ENCODE data around the gene MYO16.
"Not testable (repeated sequence)": the region's sequence is repeated elsewhere in the genome, so short reads cannot be mapped to it uniquely, and the experiment has no call there.

MYO16 gene

DNA sequence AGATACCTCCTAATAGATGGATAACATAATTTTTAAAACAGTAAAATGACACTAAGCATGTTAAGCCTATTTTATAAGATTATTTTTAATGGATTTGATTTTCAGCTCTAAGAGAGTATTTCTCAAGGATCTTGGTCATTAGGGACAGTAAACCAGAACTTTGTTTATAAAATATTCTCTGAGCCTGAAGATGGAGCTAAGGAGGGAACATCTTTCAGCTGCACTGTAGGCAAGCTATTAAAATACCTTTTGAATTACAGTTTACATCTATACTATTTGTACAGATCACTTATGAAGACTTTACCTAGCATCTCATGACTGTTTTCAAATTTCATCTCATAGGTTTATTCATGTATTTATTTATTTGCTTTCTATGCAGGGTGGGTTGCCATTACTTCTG is 345.3 kb downstream of the MYO16 start:
- Histone ChIP-seq H3K36me3 (ENCODE audit: control insufficient read depth in 2 of 2, insufficient read depth in 2 of 2, low read length in 2 of 2) (no peaks in the 10 kb centered on the region), H3K27me3 (ENCODE audit: control insufficient read depth in 2 of 2, insufficient read depth in 2 of 2, low read length in 2 of 2) (no peaks in the 10 kb centered on the region), H3K9me3 (ENCODE audit: control insufficient read depth in 2 of 2, low read length in 2 of 2) (no peaks in the 10 kb centered on the region), H3K27ac (ENCODE audit: low read depth in 2 of 2, low read length in 2 of 2) (no peak overlapping the region), H3K4me3 (ENCODE audit: low read length in 2 of 2) (no peak overlapping the region), H3K9ac (ENCODE audit: low read depth in 1 of 2, low read length in 2 of 2) (no peak overlapping the region), H3K4me1 (ENCODE audit: control insufficient read depth in 2 of 2, insufficient read depth in 2 of 2, low read length in 2 of 2) (no peaks in the 10 kb centered on the region)

DNA sequence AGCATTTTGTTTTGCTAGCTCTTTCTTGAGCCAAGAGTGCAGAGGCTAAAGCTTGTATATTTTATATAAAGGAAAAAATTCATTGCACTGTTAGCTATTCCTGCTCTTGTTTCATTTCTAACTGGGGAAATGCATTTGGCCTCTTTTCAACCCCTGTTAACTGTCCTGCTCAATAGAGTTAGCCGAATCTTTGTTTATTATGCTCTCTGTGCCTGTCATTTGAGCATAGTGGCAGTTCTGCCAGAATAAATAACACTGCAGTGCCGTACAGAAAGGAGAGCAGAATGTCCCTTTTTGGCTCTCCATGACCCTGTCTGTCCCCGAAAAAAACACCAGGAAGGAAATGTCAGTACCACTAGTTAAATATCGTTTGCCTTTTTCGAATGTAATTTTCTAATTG is 350.8 kb downstream of the MYO16 start:
- Histone ChIP-seq H3K9me3 (ENCODE audit: control insufficient read depth in 2 of 2, low read length in 2 of 2) (no peaks in the 10 kb centered on the region), H3K27me3 (ENCODE audit: control insufficient read depth in 2 of 2, insufficient read depth in 2 of 2, low read length in 2 of 2) (no peaks in the 10 kb centered on the region), H3K9ac (ENCODE audit: low read depth in 1 of 2, low read length in 2 of 2) (no peak overlapping the region), H3K27ac (ENCODE audit: low read depth in 2 of 2, low read length in 2 of 2) (no peak overlapping the region), H3K36me3 (ENCODE audit: control insufficient read depth in 2 of 2, insufficient read depth in 2 of 2, low read length in 2 of 2) (no peaks in the 10 kb centered on the region), H3K4me3 (ENCODE audit: low read length in 2 of 2) (no peak overlapping the region), H3K4me1 (ENCODE audit: control insufficient read depth in 2 of 2, insufficient read depth in 2 of 2, low read length in 2 of 2) (no peaks in the 10 kb centered on the region)

DNA sequence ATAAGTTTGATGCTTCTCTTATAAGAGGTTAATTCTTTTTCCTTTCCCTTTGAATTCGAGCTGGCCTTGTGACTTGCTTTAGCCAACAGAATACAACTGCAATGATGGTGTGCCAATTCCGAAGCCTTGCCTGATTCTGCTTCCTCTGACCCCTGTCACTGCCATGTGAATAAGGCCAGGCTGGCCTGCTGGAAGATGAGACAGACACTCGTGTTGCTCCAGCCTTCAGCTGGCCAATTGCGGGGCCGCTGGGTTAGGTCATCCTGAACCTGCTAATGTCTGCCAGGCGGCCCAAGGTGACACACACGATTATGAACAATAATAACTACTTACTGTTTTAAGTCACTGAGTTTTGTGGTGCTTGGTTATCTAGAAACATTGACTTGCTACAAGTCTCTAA is 352.0 kb downstream of the MYO16 start:
- Histone ChIP-seq H3K9ac (ENCODE audit: low read depth in 1 of 2, low read length in 2 of 2) (no peak overlapping the region), H3K4me3 (ENCODE audit: low read length in 2 of 2) (no peak overlapping the region), H3K4me1 (ENCODE audit: control insufficient read depth in 2 of 2, insufficient read depth in 2 of 2, low read length in 2 of 2) (no peaks in the 10 kb centered on the region), H3K27me3 (ENCODE audit: control insufficient read depth in 2 of 2, insufficient read depth in 2 of 2, low read length in 2 of 2) (no peaks in the 10 kb centered on the region), H3K36me3 (ENCODE audit: control insufficient read depth in 2 of 2, insufficient read depth in 2 of 2, low read length in 2 of 2) (no peaks in the 10 kb centered on the region), H3K9me3 (ENCODE audit: control insufficient read depth in 2 of 2, low read length in 2 of 2) (no peaks in the 10 kb centered on the region), H3K27ac (ENCODE audit: low read depth in 2 of 2, low read length in 2 of 2) (no peak overlapping the region)

DNA sequence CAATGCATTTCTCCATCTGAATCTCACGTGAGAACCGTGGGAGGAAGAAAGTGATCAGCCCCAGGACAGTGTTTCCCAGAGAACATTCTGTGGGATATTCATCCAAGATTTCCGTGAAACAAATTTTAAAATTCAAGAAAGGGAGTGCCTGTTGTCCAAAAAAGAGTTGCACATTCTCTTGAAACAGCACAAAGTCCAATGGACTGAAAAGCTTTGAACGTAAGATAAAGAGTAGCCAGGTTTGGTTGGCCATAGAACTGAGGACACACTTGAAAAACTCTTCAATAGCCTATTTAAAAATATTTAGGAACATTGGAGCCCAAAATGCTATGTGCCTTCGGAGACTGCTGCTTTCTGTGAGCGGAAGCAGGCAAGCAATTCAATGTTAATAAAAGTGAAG is 353.9 kb downstream of the MYO16 start:
- no peak overlapping the region for H3K9ac ChIP-seq (ENCODE audit: low read depth in 1 of 2, low read length in 2 of 2)
- H3K4me3 ChIP-seq (ENCODE audit: low read length in 2 of 2): no peak overlapping the region
- no peaks in the 10 kb centered on the region for H3K27me3 ChIP-seq (ENCODE audit: control insufficient read depth in 2 of 2, insufficient read depth in 2 of 2, low read length in 2 of 2)
- no peak overlapping the region for H3K27ac ChIP-seq (ENCODE audit: low read depth in 2 of 2, low read length in 2 of 2)
- H3K36me3 ChIP-seq (ENCODE audit: control insufficient read depth in 2 of 2, insufficient read depth in 2 of 2, low read length in 2 of 2): no peaks in the 10 kb centered on the region
- H3K4me1 ChIP-seq (ENCODE audit: control insufficient read depth in 2 of 2, insufficient read depth in 2 of 2, low read length in 2 of 2): no peaks in the 10 kb centered on the region
- H3K9me3 ChIP-seq (ENCODE audit: control insufficient read depth in 2 of 2, low read length in 2 of 2): no peaks in the 10 kb centered on the region

DNA sequence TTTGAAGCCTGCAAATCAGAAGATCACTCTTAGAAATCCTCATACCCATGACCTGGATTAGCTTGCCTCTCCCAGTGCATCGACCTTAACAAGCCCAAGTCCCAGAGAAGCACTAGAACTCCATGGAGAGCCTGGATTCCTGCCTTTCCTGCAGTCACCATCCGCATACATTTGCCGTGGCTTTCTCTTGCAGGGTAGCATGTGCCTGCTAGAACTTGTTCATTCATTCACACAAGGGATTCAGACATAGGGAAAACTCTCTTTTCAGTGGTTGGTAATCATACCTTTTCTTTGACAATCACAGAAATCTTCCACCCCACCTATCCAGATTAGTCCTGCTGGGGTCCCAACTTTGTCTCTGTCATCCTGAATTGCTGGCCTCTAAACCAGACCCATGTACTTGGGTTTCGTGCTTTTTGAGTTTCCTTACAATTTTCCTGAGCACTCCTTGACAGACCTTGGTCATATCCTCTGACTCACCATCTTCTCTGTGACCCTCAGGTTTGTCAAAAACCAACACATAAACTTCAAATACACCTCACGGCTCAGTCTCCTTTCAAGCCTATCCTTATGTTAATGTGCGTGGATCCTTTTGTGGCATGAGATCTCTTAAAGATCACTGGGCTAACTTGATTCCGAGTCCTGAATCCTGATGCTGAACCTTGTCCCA is 355.0 kb downstream of the MYO16 start:
- Histone ChIP-seq H3K9me3 (ENCODE audit: control insufficient read depth in 2 of 2, low read length in 2 of 2) (no peaks in the 10 kb centered on the region), H3K4me1 (ENCODE audit: control insufficient read depth in 2 of 2, insufficient read depth in 2 of 2, low read length in 2 of 2) (no peaks in the 10 kb centered on the region), H3K9ac (ENCODE audit: low read depth in 1 of 2, low read length in 2 of 2) (no peak overlapping the region), H3K4me3 (ENCODE audit: low read length in 2 of 2) (no peak overlapping the region), H3K27me3 (ENCODE audit: control insufficient read depth in 2 of 2, insufficient read depth in 2 of 2, low read length in 2 of 2) (no peaks in the 10 kb centered on the region), H3K27ac (ENCODE audit: low read depth in 2 of 2, low read length in 2 of 2) (no peak overlapping the region), H3K36me3 (ENCODE audit: control insufficient read depth in 2 of 2, insufficient read depth in 2 of 2, low read length in 2 of 2) (no peaks in the 10 kb centered on the region)

DNA sequence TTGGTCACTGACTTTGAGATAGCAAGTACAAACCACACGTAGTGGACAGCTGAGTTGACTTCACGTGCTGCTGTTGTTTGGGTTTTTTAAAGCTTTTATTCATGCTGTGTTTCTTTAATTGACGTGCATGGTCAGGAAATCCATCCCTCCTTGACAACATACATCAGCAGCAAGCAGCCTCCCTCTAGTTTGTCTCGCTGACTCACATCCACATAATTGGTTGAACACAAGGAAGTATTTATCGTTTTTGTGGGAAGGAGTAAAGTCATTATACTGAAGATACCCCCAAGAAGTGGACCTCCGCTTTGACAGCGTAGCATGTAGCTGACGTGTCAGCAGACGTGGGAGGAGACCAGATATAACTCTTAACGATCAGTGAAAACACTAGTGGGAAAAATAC is 355.8 kb downstream of the MYO16 start:
- Histone ChIP-seq H3K9me3 (ENCODE audit: control insufficient read depth in 2 of 2, low read length in 2 of 2) (no peaks in the 10 kb centered on the region), H3K4me3 (ENCODE audit: low read length in 2 of 2) (no peak overlapping the region), H3K36me3 (ENCODE audit: control insufficient read depth in 2 of 2, insufficient read depth in 2 of 2, low read length in 2 of 2) (no peaks in the 10 kb centered on the region), H3K27me3 (ENCODE audit: control insufficient read depth in 2 of 2, insufficient read depth in 2 of 2, low read length in 2 of 2) (no peaks in the 10 kb centered on the region), H3K9ac (ENCODE audit: low read depth in 1 of 2, low read length in 2 of 2) (no peak overlapping the region), H3K27ac (ENCODE audit: low read depth in 2 of 2, low read length in 2 of 2) (no peak overlapping the region), H3K4me1 (ENCODE audit: control insufficient read depth in 2 of 2, insufficient read depth in 2 of 2, low read length in 2 of 2) (no peaks in the 10 kb centered on the region)

DNA sequence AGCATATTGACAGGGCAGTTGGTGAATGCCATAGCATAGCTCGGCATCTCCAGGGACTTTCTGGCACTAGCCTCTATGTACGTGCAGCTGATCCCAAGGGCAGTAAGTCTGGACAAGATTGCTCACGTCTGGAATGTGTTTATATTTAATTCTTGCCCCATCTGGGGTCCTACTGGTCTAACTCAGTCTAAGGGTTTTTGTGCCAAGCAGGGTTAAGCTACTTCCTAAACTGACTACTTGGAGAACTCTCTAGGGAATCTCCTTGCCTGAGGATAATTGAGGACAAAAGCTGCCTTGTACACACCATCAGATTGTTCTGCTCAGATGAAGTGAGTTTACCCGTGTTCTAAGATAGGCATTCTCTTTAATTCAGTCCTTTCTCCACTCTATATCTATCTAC is 358.1 kb downstream of the MYO16 start:
- Histone ChIP-seq H3K9ac (ENCODE audit: low read depth in 1 of 2, low read length in 2 of 2) (no peak overlapping the region), H3K9me3 (ENCODE audit: control insufficient read depth in 2 of 2, low read length in 2 of 2) (no peaks in the 10 kb centered on the region), H3K4me1 (ENCODE audit: control insufficient read depth in 2 of 2, insufficient read depth in 2 of 2, low read length in 2 of 2) (no peaks in the 10 kb centered on the region), H3K36me3 (ENCODE audit: control insufficient read depth in 2 of 2, insufficient read depth in 2 of 2, low read length in 2 of 2) (no peaks in the 10 kb centered on the region), H3K27ac (ENCODE audit: low read depth in 2 of 2, low read length in 2 of 2) (no peak overlapping the region), H3K27me3 (ENCODE audit: control insufficient read depth in 2 of 2, insufficient read depth in 2 of 2, low read length in 2 of 2) (no peaks in the 10 kb centered on the region), H3K4me3 (ENCODE audit: low read length in 2 of 2) (no peak overlapping the region)

DNA sequence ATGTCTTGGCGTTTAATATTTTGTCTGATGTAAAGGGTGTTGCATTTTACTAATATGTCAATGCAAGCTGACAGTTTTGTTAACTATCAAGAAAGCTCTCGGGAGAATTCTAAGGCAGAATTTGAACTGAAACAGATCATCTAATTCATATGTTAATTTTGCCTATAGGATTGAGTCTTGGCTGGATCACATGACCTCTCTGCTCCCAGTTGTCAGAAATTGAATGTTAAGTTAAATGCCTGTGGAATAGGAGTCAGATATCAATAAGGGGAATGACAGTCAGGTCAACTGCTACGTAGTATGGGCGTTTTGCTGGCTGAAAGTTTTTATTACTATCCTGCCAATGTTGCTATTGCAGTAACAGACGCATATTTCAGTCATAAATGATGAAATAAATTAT is 358.5 kb downstream of the MYO16 start:
- Histone ChIP-seq H3K36me3 (ENCODE audit: control insufficient read depth in 2 of 2, insufficient read depth in 2 of 2, low read length in 2 of 2) (no peaks in the 10 kb centered on the region), H3K27ac (ENCODE audit: low read depth in 2 of 2, low read length in 2 of 2) (no peak overlapping the region), H3K9ac (ENCODE audit: low read depth in 1 of 2, low read length in 2 of 2) (no peak overlapping the region), H3K4me3 (ENCODE audit: low read length in 2 of 2) (no peak overlapping the region), H3K27me3 (ENCODE audit: control insufficient read depth in 2 of 2, insufficient read depth in 2 of 2, low read length in 2 of 2) (no peaks in the 10 kb centered on the region), H3K4me1 (ENCODE audit: control insufficient read depth in 2 of 2, insufficient read depth in 2 of 2, low read length in 2 of 2) (no peaks in the 10 kb centered on the region), H3K9me3 (ENCODE audit: control insufficient read depth in 2 of 2, low read length in 2 of 2) (no peaks in the 10 kb centered on the region)

DNA sequence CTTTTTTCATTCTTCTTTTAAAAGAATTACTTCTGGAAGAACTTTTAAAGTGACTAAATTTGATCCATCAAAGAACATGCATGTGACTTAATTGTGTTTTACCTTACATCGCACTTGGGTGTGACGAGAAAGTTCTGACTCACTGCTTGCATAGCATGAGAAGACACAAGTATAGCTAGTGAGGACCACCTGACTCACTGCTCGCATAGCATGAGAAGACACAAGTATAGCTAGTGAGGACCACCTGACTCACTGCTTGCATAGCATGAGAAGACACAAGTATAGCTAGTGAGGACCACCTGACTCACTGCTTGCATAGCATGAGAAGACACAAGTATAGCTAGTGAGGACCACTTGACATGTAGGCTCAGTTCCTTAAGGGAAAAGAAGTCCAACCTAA is 362.0 kb downstream of the MYO16 start:
- H3K9ac ChIP-seq (ENCODE audit: low read depth in 1 of 2, low read length in 2 of 2); H3K9me3 ChIP-seq (ENCODE audit: control insufficient read depth in 2 of 2, low read length in 2 of 2); H3K27me3 ChIP-seq (ENCODE audit: control insufficient read depth in 2 of 2, insufficient read depth in 2 of 2, low read length in 2 of 2); H3K4me1 ChIP-seq (ENCODE audit: control insufficient read depth in 2 of 2, insufficient read depth in 2 of 2, low read length in 2 of 2); H3K27ac ChIP-seq (ENCODE audit: low read depth in 2 of 2, low read length in 2 of 2); H3K36me3 ChIP-seq (ENCODE audit: control insufficient read depth in 2 of 2, insufficient read depth in 2 of 2, low read length in 2 of 2); H3K4me3 ChIP-seq (ENCODE audit: low read length in 2 of 2): not testable (repeated sequence)

DNA sequence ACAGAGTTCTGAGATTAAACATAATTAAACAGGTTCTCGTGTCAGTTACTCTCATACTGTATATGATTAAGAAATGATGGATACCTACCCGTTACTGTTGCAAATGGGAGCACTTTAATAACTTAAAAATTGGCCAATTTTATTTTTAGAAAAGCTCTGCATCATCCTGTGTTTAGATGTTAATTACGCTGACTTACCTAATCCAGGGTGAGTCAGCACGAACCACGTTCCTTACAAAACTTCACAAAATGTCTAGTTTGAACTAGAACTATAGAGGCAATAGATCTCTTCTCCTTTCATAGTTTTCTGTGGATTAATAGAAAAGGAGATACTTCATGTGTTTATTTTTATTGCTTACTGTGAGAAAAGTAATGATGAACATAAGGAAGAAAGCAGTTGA is 363.9 kb downstream of the MYO16 start:
- H3K27me3 ChIP-seq (ENCODE audit: control insufficient read depth in 2 of 2, insufficient read depth in 2 of 2, low read length in 2 of 2): no peaks in the 10 kb centered on the region
- H3K4me1 ChIP-seq (ENCODE audit: control insufficient read depth in 2 of 2, insufficient read depth in 2 of 2, low read length in 2 of 2): no peaks in the 10 kb centered on the region
- no peaks in the 10 kb centered on the region for H3K36me3 ChIP-seq (ENCODE audit: control insufficient read depth in 2 of 2, insufficient read depth in 2 of 2, low read length in 2 of 2)
- no peaks in the 10 kb centered on the region for H3K9me3 ChIP-seq (ENCODE audit: control insufficient read depth in 2 of 2, low read length in 2 of 2)
- no peak overlapping the region for H3K27ac ChIP-seq (ENCODE audit: low read depth in 2 of 2, low read length in 2 of 2)
- no peak overlapping the region for H3K4me3 ChIP-seq (ENCODE audit: low read length in 2 of 2)
- H3K9ac ChIP-seq (ENCODE audit: low read depth in 1 of 2, low read length in 2 of 2): no peak overlapping the region

DNA sequence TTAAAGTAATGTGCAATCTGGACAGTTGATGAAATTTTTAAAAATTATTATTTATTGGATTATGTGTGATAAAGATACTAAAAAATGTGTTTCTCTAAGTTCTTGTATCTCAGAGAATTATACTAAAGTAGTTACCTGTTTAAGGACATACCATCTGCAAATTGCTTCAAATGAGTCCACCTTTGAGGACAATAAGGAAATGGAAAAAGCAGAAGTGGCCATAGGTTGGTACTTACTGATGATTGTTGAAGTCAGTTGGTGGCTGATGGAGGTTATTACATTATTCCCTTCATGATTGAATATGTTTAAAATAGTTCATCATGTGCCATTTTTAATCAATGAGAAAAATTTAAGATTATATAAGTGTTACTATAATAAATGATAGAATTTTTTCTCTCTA is 367.0 kb downstream of the MYO16 start:
- Histone ChIP-seq H3K4me3 (ENCODE audit: low read length in 2 of 2) (no peak overlapping the region), H3K4me1 (ENCODE audit: control insufficient read depth in 2 of 2, insufficient read depth in 2 of 2, low read length in 2 of 2) (no peaks in the 10 kb centered on the region)

More for the DNA sequence above, 367.0 kb downstream of the MYO16 start:
- no peak overlapping the region for H3K27ac ChIP-seq (ENCODE audit: low read depth in 2 of 2, low read length in 2 of 2)
- H3K9ac ChIP-seq (ENCODE audit: low read depth in 1 of 2, low read length in 2 of 2): no peak overlapping the region
- H3K27me3 ChIP-seq (ENCODE audit: control insufficient read depth in 2 of 2, insufficient read depth in 2 of 2, low read length in 2 of 2): no peaks in the 10 kb centered on the region
- H3K36me3 ChIP-seq (ENCODE audit: control insufficient read depth in 2 of 2, insufficient read depth in 2 of 2, low read length in 2 of 2): no peaks in the 10 kb centered on the region
- no peaks in the 10 kb centered on the region for H3K9me3 ChIP-seq (ENCODE audit: control insufficient read depth in 2 of 2, low read length in 2 of 2)

Measured in mucosa of rectum (tissue), 2 donors.